ENCODE measurements around the gene PDE1C.

PDE1C gene

GRCh38 chr7:31776616-31777015, 293.6 kb downstream of the PDE1C start:
- Histone ChIP-seq H3K4me1 (ENCODE audit: control insufficient read depth, insufficient read depth, low read length) (no peaks in the 10 kb centered on the region), H3K36me3 (ENCODE audit: control insufficient read depth, insufficient read depth, low read length) (no peaks in the 10 kb centered on the region), H3K27ac (ENCODE audit: low read depth, low read length) (no peak overlapping the region), H3K9ac (ENCODE audit: low read length) (no peak overlapping the region), H3K4me3 (ENCODE audit: low read length) (no peak overlapping the region), H3K27me3 (ENCODE audit: control insufficient read depth, insufficient read depth, low read length) (no peaks in the 10 kb centered on the region)

DNA sequence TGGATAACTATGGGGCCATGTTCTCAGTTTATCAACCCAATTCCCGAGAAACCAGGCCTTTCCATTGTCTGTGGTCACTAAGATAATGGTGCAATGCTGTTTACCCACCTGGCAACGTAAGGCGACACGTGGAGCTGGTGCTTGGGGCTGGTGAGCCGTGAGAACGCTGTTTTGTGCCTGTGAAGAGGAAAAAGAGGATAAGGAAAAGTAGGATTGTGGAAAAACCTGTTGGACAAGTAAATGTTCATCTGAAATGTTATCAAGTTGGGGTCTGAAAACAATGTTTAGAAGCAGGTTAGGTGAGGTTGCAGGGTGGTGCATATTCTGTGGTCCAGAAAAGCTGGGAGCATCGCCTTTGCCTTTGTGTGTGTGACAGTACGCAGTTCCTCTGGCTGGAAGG, 294.7 kb downstream of the PDE1C start:
- Histone ChIP-seq H3K36me3 (ENCODE audit: control insufficient read depth, insufficient read depth, low read length) (no peaks in the 10 kb centered on the region), H3K4me3 (ENCODE audit: low read length) (no peak overlapping the region), H3K9ac (ENCODE audit: low read length) (no peak overlapping the region), H3K4me1 (ENCODE audit: control insufficient read depth, insufficient read depth, low read length) (no peaks in the 10 kb centered on the region), H3K27me3 (ENCODE audit: control insufficient read depth, insufficient read depth, low read length) (no peaks in the 10 kb centered on the region), H3K27ac (ENCODE audit: low read depth, low read length) (no peak overlapping the region)

DNA sequence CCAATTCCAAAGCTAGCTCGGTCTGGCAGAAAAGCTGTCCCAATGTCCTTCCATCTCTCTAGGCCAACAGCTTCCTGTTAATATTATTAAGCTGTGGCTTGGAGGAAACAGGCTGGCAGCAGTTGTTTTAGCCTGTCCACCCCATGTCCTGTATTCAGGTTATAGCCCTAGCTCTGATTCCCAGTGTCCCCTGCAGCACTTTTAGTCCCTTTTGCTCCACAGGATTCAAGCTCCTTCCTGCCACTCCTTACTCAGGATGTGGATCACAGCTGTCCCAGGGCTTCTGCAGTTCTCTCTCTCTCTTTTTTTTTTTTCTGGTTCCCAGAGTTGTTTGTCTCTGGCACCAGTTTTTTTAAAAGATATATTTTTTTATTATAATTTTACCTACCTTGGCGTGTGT, 298.0 kb downstream of the PDE1C start:
- H3K4me3 ChIP-seq (ENCODE audit: low read length): no peak overlapping the region
- H3K27ac ChIP-seq (ENCODE audit: low read depth, low read length): no peak overlapping the region
- H3K27me3 ChIP-seq (ENCODE audit: control insufficient read depth, insufficient read depth, low read length): no peaks in the 10 kb centered on the region
- no peak overlapping the region for H3K9ac ChIP-seq (ENCODE audit: low read length)
- H3K36me3 ChIP-seq (ENCODE audit: control insufficient read depth, insufficient read depth, low read length): no peaks in the 10 kb centered on the region
- H3K4me1 ChIP-seq (ENCODE audit: control insufficient read depth, insufficient read depth, low read length): no peaks in the 10 kb centered on the region

- Histone ChIP-seq H3K36me3 (ENCODE audit: control insufficient read depth, insufficient read depth, low read length) (no peaks in the 10 kb centered on the region), H3K4me3 (ENCODE audit: low read length) (no peak overlapping the region), H3K27me3 (ENCODE audit: control insufficient read depth, insufficient read depth, low read length) (no peaks in the 10 kb centered on the region), H3K9ac (ENCODE audit: low read length) (no peak overlapping the region), H3K4me1 (ENCODE audit: control insufficient read depth, insufficient read depth, low read length) (no peaks in the 10 kb centered on the region), H3K27ac (ENCODE audit: low read depth, low read length) (no peak overlapping the region)
Observed at GRCh38 chr7:31767686-31768358, 302.4 kb downstream of the PDE1C start.

DNA sequence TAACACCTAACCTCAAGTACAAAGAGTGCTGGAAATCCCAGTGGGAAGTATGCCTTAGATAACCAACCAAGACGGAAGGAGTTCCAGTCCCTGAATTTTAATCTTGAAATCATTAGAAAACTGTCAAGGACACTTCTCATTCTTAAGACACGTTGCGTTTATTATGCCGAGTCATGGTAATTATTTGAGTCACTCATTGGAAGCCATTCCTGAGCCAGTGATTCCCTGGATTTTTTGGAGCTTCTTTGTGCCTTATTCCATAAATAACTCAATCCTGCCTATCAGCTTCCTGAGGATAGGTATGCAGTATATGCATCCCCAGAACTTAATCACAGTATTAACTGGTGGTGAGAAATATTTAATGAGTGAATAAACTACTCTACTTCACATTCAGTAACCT, 305.7 kb downstream of the PDE1C start:
- H3K27me3 ChIP-seq (ENCODE audit: control insufficient read depth, insufficient read depth, low read length): no peaks in the 10 kb centered on the region
- H3K27ac ChIP-seq (ENCODE audit: low read depth, low read length): no peak overlapping the region
- no peaks in the 10 kb centered on the region for H3K36me3 ChIP-seq (ENCODE audit: control insufficient read depth, insufficient read depth, low read length)

GRCh38 chr7:31763548-31763947, 306.7 kb downstream of the PDE1C start:
- Histone ChIP-seq H3K27ac (ENCODE audit: low read depth, low read length) (no peak overlapping the region), H3K27me3 (ENCODE audit: control insufficient read depth, insufficient read depth, low read length) (no peaks in the 10 kb centered on the region), H3K9ac (ENCODE audit: low read length) (no peak overlapping the region), H3K4me3 (ENCODE audit: low read length) (no peak overlapping the region), H3K4me1 (ENCODE audit: control insufficient read depth, insufficient read depth, low read length) (no peaks in the 10 kb centered on the region), H3K36me3 (ENCODE audit: control insufficient read depth, insufficient read depth, low read length) (no peaks in the 10 kb centered on the region)

More for the DNA sequence above, 305.7 kb downstream of the PDE1C start:
- H3K9ac ChIP-seq (ENCODE audit: low read length): no peak overlapping the region
- no peaks in the 10 kb centered on the region for H3K4me1 ChIP-seq (ENCODE audit: control insufficient read depth, insufficient read depth, low read length)
- no peak overlapping the region for H3K4me3 ChIP-seq (ENCODE audit: low read length)

DNA sequence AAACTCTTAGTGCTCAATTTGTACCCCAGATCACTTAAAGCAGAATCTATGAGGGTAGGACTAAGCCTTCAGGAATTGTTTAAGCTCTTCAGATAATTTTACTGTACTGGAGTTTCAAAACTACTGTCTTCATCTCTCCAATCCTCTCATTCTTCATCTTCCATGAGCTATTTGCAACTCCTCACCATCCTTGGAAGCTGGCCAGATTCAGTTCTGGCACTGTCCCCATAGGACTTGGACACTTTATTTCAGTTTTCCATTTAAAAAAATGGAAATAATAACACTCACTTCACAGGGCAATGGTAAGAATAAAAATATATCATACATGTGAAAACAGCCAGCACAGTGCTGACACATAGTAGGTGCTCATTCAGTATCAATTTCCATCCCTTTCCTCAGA, 308.6 kb downstream of the PDE1C start:
- no peak overlapping the region for H3K9ac ChIP-seq (ENCODE audit: low read length)
- no peaks in the 10 kb centered on the region for H3K36me3 ChIP-seq (ENCODE audit: control insufficient read depth, insufficient read depth, low read length)
- H3K4me1 ChIP-seq (ENCODE audit: control insufficient read depth, insufficient read depth, low read length): no peaks in the 10 kb centered on the region
- no peak overlapping the region for H3K4me3 ChIP-seq (ENCODE audit: low read length)
- no peak overlapping the region for H3K27ac ChIP-seq (ENCODE audit: low read depth, low read length)
- no peaks in the 10 kb centered on the region for H3K27me3 ChIP-seq (ENCODE audit: control insufficient read depth, insufficient read depth, low read length)

DNA sequence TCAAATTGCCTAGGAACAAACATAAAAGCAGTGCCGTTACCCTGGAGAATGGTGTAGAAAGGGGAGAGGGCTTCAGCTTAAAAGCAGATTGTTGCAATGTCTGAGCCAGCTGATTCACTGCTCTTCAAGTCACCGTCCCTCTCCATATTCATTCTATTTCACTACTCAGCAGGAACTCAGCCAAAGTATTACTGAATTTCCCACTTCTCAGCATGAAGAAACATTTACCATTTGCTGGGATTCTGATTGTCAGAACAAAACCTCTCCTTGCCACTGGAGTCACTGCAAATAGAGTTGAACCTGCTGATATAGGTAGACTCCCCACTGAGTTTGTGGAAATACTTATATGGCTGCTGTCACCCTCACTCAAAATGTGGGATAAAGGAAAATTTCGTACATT, 311.5 kb downstream of the PDE1C start:
- no peaks in the 10 kb centered on the region for H3K36me3 ChIP-seq (ENCODE audit: control insufficient read depth, insufficient read depth, low read length)
- no peak overlapping the region for H3K27ac ChIP-seq (ENCODE audit: low read depth, low read length)
- no peaks in the 10 kb centered on the region for H3K4me1 ChIP-seq (ENCODE audit: control insufficient read depth, insufficient read depth, low read length)
- H3K9ac ChIP-seq (ENCODE audit: low read length): no peak overlapping the region
- no peak overlapping the region for H3K4me3 ChIP-seq (ENCODE audit: low read length)
- H3K27me3 ChIP-seq (ENCODE audit: control insufficient read depth, insufficient read depth, low read length): no peaks in the 10 kb centered on the region

- Histone ChIP-seq H3K4me3 (ENCODE audit: low read length) (no peak overlapping the region), H3K36me3 (ENCODE audit: control insufficient read depth, insufficient read depth, low read length) (no peaks in the 10 kb centered on the region), H3K4me1 (ENCODE audit: control insufficient read depth, insufficient read depth, low read length) (no peaks in the 10 kb centered on the region), H3K27ac (ENCODE audit: low read depth, low read length) (no peak overlapping the region), H3K9ac (ENCODE audit: low read length) (no peak overlapping the region), H3K27me3 (ENCODE audit: control insufficient read depth, insufficient read depth, low read length) (no peaks in the 10 kb centered on the region)
Observed at GRCh38 chr7:31751726-31752125, 318.5 kb downstream of the PDE1C start.

GRCh38 chr7:31748084-31748483, 322.1 kb downstream of the PDE1C start:
- H3K4me3 ChIP-seq (ENCODE audit: low read length): no peak overlapping the region
- no peaks in the 10 kb centered on the region for H3K27me3 ChIP-seq (ENCODE audit: control insufficient read depth, insufficient read depth, low read length)
- H3K36me3 ChIP-seq (ENCODE audit: control insufficient read depth, insufficient read depth, low read length): no peaks in the 10 kb centered on the region
- no peak overlapping the region for H3K27ac ChIP-seq (ENCODE audit: low read depth, low read length)
- no peak overlapping the region for H3K9ac ChIP-seq (ENCODE audit: low read length)
- no peaks in the 10 kb centered on the region for H3K4me1 ChIP-seq (ENCODE audit: control insufficient read depth, insufficient read depth, low read length)

DNA sequence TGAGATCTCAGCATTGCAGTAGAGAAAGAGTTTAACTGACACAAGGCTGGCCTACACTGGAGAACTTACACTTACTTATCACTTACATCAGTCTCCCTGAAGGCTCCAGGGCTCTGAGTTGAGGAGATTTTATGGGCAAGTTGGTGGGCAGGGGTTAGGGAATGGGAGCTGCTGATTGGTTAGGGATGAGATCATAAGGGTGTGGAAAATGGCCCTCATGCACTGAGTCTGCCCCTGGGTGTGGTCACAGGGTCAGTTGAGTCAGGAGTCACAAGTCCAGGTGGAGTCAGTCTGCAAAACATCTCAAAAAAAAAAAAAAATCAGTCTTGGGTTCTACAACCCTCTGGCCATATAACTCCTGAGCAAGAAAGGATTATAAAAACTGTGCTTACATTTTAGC, 322.7 kb downstream of the PDE1C start:
- Histone ChIP-seq H3K4me3 (ENCODE audit: low read length) (no peak overlapping the region), H3K9ac (ENCODE audit: low read length) (no peak overlapping the region), H3K4me1 (ENCODE audit: control insufficient read depth, insufficient read depth, low read length) (no peaks in the 10 kb centered on the region), H3K27me3 (ENCODE audit: control insufficient read depth, insufficient read depth, low read length) (no peaks in the 10 kb centered on the region), H3K36me3 (ENCODE audit: control insufficient read depth, insufficient read depth, low read length) (no peaks in the 10 kb centered on the region), H3K27ac (ENCODE audit: low read depth, low read length) (no peak overlapping the region)

DNA sequence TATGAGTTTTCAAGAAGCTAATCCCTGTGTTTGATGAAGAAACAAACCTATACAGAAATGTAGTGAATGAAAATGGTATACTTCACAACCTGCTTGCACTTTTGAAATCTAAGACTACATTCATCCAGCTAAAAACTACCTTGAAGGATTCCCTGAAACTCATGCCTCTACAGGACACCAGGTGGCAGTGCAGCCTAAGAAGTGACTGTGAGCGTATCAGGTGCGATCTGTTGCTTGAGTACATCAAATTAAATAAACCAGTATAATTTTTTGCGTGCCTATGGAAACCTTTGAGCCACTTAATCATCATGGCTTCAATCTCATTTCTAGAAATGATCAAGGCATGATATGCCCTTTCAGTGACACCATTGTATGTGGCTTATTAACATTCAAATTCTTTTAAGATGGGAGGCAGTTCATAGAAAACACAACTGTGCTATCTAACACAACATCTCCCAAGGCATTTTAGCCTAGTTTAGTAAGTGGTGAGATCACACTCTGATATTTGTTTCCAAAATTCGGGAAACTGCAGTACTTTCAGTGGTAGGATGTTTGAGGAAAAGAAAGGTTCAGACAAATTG, 325.8 kb downstream of the PDE1C start:
- no peak overlapping the region for H3K9ac ChIP-seq (ENCODE audit: low read length)
- no peaks in the 10 kb centered on the region for H3K27me3 ChIP-seq (ENCODE audit: control insufficient read depth, insufficient read depth, low read length)
- H3K4me1 ChIP-seq (ENCODE audit: control insufficient read depth, insufficient read depth, low read length): no peaks in the 10 kb centered on the region
- no peaks in the 10 kb centered on the region for H3K36me3 ChIP-seq (ENCODE audit: control insufficient read depth, insufficient read depth, low read length)
- no peak overlapping the region for H3K27ac ChIP-seq (ENCODE audit: low read depth, low read length)
- H3K4me3 ChIP-seq (ENCODE audit: low read length): no peak overlapping the region

- Histone ChIP-seq H3K27me3 (ENCODE audit: control insufficient read depth, insufficient read depth, low read length) (no peaks in the 10 kb centered on the region), H3K9ac (ENCODE audit: low read length) (no peak overlapping the region), H3K4me3 (ENCODE audit: low read length) (no peak overlapping the region), H3K27ac (ENCODE audit: low read depth, low read length) (no peak overlapping the region), H3K4me1 (ENCODE audit: control insufficient read depth, insufficient read depth, low read length) (no peaks in the 10 kb centered on the region), H3K36me3 (ENCODE audit: control insufficient read depth, insufficient read depth, low read length) (no peaks in the 10 kb centered on the region)
Observed at GRCh38 chr7:31741852-31742251, 328.4 kb downstream of the PDE1C start.

Measured in rectal smooth muscle tissue (tissue), 1 donor.